NB4 (cell line): Measurements from ENCODE around the gene SLC12A6.

ENCODE experiments used
- CTCF ChIP-seq: IDR thresholded peaks from one replicate; pipeline ENCODE4 v1.5.1; 2012; ENCODE audit warnings: low read depth, low read length
- MAX ChIP-seq: IDR thresholded peaks from 2 replicates; pipeline ENCODE4 v1.6.1; 2011; ENCODE audit warnings: low read depth, low read length
- POLR2A ChIP-seq: IDR thresholded peaks from 2 replicates; pipeline ENCODE4 v1.6.1; 2011; ENCODE audit warnings: mild to moderate bottlenecking; ENCODE audit not compliant: insufficient read length; ENCODE audit errors: extremely low read depth

GRCh38 chr15:34365091-34365825 is 27.7 kb upstream of the SLC12A6 start:
- TF ChIP-seq CTCF (no peak), POLR2A (no peak), MAX (no peak)
